Muscle of arm (tissue), 12 donors: ENCODE measurements around the gene HLA-F. TPM values are rescaled to one million over a fixed set of nuclear protein-coding genes. Genes with fewer than 3 reads are reported as not detected.

Experiments
- DNase-seq: peaks from one replicate; pipeline ENCODE4 v3.0.0-alpha.2; 2013
- polyA plus RNA-seq, 12 donors: library from polyadenylated mRNA; unstranded; fragments of 120-200 nt; gene quantifications; one replicate each; pipeline ENCODE4 v1.2.1, GENCODE V29; 2013; ENCODE audit not compliant: insufficient read length in 12 of 12

The HLA-F gene
- polyA plus RNA-seq, 12 donors: 4.0 to 15.9 (median 6.8) TPM; not detected in 1

GRCh38 chr6:29743025-29743424 is 19.8 kb downstream of the HLA-F start:
- DNase-seq: no peak

GRCh38 chr6:29743568-29743967 is 20.3 kb downstream of the HLA-F start:
- DNase-seq: no peak

GRCh38 chr6:29744131-29744530 is 20.9 kb downstream of the HLA-F start:
- no peak for DNase-seq

GRCh38 chr6:29744621-29745020 is 21.4 kb downstream of the HLA-F start:
- no peak for DNase-seq

GRCh38 chr6:29745386-29745785 is 22.2 kb downstream of the HLA-F start:
- DNase-seq: no peak

DNA sequence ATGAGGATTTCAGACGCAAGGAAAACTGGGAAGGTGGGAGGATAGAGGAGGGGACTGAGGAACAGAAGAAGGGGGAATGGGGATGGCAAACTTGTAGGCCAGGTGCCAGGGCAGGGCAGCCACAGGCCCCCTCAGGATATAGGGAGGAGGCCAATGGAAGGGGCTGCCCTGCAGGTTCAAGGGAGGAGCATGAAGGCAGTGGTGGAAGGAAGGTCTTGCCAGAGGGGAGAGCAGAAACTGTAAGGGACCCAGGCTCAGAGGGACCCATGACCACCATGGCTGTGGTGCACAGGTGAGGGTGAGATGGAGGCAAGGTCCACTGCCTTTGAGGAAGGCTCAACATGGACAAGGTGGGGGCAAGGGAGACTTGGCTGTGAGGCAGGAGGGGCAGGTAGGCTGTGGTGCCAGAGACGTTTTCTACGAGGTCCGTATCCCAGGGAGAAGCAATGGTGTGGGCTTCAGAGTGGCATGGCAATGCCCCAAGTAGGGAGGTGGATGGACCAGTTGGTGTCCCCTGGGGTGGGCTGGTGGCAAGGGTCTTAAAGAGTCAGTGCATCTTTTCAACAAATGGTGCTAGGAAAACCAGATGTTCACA is 22.7 kb downstream of the HLA-F start:
- no peak for DNase-seq

DNA sequence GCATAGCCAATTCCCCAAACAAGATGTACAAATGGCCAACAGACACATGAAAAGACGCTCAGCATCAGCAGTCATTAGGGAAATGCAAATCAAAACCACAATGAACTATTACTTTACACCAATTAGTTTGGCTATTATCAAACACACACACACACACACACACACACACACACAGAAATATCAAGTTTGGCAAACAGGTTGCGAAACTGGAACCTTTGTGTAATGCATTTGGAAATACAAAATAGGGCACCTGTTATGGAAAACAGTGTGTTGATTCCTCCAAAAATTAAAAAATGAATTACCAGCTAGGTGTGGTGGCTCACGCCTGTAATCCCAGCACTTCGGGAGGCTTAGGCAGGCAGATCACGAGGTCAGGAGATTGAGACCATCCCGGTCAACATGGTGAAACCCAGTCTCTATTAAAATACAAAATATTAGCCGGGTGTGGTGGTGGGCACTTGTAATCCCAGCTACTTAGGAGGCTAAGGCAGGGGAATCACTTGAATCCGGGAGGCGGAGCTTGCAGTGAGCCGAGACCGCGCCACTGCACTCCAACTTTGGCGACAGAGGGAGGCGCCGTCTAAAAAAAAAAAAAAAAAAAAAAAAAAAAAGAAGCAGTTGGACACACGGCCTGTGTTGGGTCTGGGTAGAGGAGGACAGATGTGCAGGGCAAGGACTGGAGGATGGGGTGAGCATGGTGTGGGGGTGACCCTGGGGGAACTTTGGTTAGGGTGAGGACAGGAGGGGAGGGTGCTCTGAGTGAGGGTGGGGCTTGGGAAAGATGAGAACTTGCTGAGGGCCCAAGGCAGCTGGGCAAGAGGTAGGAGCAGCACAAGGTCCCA is 23.8 kb downstream of the HLA-F start:
- DNase-seq: no peak

DNA sequence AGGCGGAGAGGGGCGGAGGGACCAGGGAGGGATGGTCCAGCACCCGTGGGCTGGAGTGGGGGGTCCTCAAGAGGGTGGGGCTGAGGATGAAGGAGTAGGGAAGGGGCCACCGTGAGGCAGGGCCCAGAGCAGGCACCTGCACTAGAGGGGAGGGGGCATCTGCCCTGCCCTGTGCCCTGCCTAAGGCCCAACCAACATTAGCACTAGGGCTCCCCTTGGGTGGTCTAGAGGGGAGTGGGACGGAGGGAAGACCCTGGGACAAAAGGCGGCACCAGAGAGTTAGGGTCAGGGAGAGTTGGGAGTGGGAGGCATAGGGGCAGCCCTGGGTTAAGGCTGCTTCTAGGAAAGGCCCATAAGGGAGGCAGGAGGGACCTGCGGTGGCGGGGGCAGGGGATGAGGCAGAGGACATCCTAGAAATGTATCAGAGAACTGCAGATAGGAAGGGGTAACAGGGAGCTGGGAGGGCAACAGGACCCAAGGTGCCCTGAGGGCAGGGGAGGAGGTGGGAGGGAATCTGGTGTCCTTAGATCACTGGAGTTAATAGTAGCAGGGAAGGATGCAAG is 24.5 kb downstream of the HLA-F start:
- no peak for DNase-seq

GRCh38 chr6:29748391-29749307 is 25.4 kb downstream of the HLA-F start:
- DNase-seq: peak; percentile 91

DNA sequence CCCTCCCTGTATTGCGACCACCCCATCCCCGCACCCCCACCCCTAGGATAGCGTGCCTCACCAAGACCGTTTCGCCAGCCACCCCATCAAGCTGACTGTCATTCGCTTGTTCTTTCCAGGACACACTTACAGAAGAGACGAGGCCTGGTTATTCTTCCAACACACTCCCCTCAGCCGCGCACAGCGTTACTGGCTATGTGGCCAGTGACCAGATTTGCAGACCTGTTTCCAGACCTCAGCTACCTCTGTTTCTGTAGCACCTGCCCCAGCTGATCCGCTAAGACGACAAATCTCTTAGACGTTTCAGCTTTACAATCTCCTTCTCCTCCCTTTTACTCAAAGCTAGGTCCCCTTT is 26.1 kb downstream of the HLA-F start:
- DNase-seq: no peak

GRCh38 chr6:29749668-29750067 is 26.4 kb downstream of the HLA-F start:
- no peak for DNase-seq

DNA sequence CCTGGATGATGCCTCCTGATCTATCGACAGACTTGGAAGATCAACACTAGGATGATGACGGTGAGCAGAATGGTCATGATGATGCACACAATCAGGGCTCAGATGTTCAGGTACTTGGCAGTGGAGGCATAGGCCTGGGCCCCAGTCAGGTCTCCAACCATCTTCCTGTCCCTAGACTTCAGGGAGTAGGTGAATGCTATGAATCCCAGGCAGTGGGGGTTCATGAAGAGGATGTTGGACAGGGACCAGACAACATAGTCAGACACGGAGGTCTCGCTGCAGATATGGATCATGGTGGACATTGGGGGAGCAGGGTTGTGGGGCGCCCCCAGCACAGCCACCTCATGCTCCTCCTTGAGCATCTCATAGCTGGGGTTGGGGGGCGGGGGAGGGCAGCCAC is 27.5 kb downstream of the HLA-F start:
- DNase-seq: no peak

DNA sequence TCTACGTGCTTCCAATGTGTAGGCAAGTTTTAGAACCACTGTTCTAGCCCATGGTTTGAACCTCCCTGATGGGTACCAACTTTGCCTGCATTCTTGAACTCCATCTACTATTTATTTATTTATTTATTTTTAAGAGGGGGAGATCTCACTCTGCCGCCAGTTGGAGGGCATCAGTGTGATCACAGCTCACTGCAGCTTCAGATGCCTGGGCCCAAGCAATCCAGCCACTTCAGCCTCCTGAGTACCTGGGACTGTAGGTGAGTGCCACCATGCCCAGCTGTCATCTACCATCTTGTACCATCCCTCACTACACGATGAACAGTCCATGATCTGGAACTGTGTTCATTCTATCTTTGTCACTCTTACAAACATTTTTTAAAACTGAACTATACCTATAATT is 28.2 kb downstream of the HLA-F start:
- no peak for DNase-seq

GRCh38 chr6:29752451-29753308 is 29.4 kb downstream of the HLA-F start:
- peak; percentile 91 for DNase-seq

DNA sequence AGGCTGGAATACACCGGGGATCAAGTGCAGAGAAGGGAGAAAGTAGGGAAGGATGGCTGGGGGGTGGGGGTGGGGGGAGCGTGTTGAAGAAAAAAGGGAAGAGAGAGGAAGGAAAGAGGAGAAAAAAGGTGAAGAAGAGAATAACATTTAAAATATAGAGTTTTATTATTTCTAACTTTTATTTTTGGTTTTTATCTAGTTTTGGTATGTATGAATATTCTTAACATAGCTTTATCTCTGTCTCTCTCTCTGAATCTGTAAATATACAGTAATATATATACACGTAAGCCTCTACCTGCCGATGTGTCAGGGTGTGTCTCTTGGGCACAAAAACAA is 30.0 kb downstream of the HLA-F start:
- no peak for DNase-seq

GRCh38 chr6:29755295-29755871 is 32.1 kb downstream of the HLA-F start:
- no peak for DNase-seq

- no peak for DNase-seq
These were observed 34.0 kb downstream of the HLA-F start for GRCh38 chr6:29757282-29757681.

DNA sequence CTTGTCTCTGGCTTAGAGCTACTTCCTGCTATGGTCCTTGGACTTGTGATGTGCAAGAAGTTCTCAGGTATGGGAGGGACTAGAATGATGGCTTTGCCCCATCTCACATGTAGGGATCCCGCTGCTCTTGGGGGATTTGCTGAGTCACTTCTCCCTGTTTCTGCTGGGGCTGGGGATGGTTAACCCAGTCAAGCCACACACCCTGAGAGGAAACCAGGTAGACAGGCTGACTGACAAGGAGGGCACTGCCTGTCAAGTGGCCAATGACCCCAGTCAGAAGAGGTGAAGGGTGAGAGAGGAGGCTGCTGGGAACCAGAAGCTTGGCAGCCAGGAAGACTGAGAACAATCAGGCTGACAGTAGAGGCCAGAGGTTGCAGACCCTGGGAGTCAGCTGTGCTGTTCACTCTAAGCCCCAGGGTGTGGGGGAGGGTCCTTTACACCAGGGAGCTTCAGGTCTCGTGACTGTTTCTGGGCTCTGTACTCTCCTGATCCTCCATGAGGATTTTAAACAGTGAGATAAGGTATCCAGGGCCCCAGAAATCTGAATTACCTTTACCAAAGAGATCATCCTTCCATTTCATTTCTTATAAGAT is 34.6 kb downstream of the HLA-F start:
- DNase-seq: no peak

GRCh38 chr6:29758761-29759160 is 35.5 kb downstream of the HLA-F start:
- DNase-seq: no peak

GRCh38 chr6:29759457-29759856 is 36.2 kb downstream of the HLA-F start:
- no peak for DNase-seq

DNA sequence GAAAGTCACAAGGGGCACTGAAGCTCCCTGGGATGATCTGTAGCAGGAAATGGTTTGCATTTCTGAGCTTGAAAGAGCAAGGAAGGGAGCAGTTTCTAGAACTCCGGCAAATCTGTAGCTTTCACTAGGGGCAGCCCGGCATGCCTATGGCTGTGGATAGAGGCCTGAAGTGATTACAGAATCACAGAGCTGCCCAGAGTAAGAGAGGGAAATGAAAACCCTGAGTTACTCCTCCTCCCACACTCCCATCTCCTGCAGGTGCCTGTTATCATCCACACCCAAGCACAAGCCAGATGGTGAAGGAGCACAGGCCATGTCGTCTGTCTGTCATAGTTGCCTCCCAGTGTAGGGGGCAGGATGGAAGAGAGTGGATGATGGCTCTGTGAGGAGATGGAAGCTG is 37.1 kb downstream of the HLA-F start:
- DNase-seq: no peak
